Left colon (tissue), 2 donors: Measurements from ENCODE around the gene ATP5PF. TPM values are rescaled to one million over a fixed set of nuclear protein-coding genes. Genes with fewer than 3 reads are reported as not detected.

Source experiments
- total RNA-seq, 2 donors: library from RNA; stranded (reverse); fragmentation: NEBNext Ultra II Directional; extraction: Animal tissue kit (Norgen Biotek cat#: 25700); gene quantifications; one replicate each; pipeline ENCODE4 v1.2.1, GENCODE V29; 2021
- donor health status: DM: no; HTN: no; CAD: no.
- donor health status: DM: yes; HTN: yes; CAD: no.

The ATP5PF gene
- total RNA-seq, 2 donors from 2014 or later: 200 to 219 TPM

Other genes starting within 250 kb of the ATP5PF start
- 10 to 100 TPM; 29.0 TPM for gene MRPL39, start 127.4 kb downstream of the ATP5PF start, total RNA-seq
- gene JAM2, start 95.6 kb downstream of the ATP5PF start, total RNA-seq: 1 to 10 TPM; 3.5 to 8.7 TPM
- 10 to 100 TPM; 21.7 to 23.1 TPM for gene GABPA, start 68 bp upstream of the ATP5PF start, total RNA-seq